ENCODE results near the gene TRDMT1.

DNA sequence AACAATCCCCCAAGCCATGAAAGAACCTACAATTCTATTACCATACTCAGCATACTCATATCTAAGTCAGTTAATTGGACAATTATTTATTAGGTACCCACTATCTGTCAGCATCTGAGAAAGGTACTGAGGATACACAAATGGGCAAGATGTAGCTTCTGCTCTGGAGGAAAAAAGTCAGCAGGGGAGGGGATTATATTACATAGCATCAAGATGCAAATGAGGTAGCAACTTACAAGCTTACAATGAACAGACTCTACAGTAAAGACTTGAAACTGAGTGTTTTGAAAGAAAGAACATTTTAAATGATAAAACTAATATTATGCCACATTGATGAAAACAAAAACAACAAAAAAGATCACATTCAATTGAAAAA, 61.1 kb downstream of the TRDMT1 start:
- TF ChIP-seq EP300 (conservative IDR thresholded peaks at IDR 0.05; ENCODE audit: poor library complexity, severe bottlenecking): no peak
- TF ChIP-seq, protein P1, sequence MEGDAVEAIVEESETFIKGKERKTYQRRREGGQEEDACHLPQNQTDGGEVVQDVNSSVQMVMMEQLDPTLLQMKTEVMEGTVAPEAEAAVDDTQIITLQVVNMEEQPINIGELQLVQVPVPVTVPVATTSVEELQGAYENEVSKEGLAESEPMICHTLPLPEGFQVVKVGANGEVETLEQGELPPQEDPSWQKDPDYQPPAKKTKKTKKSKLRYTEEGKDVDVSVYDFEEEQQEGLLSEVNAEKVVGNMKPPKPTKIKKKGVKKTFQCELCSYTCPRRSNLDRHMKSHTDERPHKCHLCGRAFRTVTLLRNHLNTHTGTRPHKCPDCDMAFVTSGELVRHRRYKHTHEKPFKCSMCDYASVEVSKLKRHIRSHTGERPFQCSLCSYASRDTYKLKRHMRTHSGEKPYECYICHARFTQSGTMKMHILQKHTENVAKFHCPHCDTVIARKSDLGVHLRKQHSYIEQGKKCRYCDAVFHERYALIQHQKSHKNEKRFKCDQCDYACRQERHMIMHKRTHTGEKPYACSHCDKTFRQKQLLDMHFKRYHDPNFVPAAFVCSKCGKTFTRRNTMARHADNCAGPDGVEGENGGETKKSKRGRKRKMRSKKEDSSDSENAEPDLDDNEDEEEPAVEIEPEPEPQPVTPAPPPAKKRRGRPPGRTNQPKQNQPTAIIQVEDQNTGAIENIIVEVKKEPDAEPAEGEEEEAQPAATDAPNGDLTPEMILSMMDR (IDR thresholded peaks at IDR 0.05; ENCODE audit: poor library complexity, severe bottlenecking): no peak
- no peak for TF ChIP-seq POLR2AphosphoS5 (IDR thresholded peaks at IDR 0.05)
- TF ChIP-seq EZH2 (IDR thresholded peaks at IDR 0.05; ENCODE audit: borderline replicate concordance, insufficient read depth, low read length, poor library complexity, severe bottlenecking): no peak
- TF ChIP-seq, protein P2, sequence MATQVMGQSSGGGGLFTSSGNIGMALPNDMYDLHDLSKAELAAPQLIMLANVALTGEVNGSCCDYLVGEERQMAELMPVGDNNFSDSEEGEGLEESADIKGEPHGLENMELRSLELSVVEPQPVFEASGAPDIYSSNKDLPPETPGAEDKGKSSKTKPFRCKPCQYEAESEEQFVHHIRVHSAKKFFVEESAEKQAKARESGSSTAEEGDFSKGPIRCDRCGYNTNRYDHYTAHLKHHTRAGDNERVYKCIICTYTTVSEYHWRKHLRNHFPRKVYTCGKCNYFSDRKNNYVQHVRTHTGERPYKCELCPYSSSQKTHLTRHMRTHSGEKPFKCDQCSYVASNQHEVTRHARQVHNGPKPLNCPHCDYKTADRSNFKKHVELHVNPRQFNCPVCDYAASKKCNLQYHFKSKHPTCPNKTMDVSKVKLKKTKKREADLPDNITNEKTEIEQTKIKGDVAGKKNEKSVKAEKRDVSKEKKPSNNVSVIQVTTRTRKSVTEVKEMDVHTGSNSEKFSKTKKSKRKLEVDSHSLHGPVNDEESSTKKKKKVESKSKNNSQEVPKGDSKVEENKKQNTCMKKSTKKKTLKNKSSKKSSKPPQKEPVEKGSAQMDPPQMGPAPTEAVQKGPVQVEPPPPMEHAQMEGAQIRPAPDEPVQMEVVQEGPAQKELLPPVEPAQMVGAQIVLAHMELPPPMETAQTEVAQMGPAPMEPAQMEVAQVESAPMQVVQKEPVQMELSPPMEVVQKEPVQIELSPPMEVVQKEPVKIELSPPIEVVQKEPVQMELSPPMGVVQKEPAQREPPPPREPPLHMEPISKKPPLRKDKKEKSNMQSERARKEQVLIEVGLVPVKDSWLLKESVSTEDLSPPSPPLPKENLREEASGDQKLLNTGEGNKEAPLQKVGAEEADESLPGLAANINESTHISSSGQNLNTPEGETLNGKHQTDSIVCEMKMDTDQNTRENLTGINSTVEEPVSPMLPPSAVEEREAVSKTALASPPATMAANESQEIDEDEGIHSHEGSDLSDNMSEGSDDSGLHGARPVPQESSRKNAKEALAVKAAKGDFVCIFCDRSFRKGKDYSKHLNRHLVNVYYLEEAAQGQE (IDR thresholded peaks at IDR 0.05; ENCODE audit: borderline replicate concordance): no peak
- no peak for TF ChIP-seq TAF1 (IDR thresholded peaks at IDR 0.05; ENCODE audit: low read depth)
- no peak for TF ChIP-seq SMC3 (conservative IDR thresholded peaks at IDR 0.05; ENCODE audit: poor library complexity)
- TF ChIP-seq MXI1 (conservative IDR thresholded peaks at IDR 0.05; ENCODE audit: poor library complexity, severe bottlenecking): no peak
